Loucy (cell line): ENCODE data around the gene ACOXL.

Experiments used
- H2AFZ ChIP-seq: fragments of 200-600 bp; sonication (generic); 2 replicates; pipeline ENCODE4 v1.6.0; 2016; ENCODE audit warnings: antibody characterized with exemption, mild to moderate bottlenecking, low read length, moderate library complexity
- H3F3A ChIP-seq: fragments of 200-600 bp; 2 replicates; pipeline ENCODE4 v1.6.0; 2016; ENCODE audit warnings: antibody characterized with exemption, low read depth, mild to moderate bottlenecking
- H3K27me3 ChIP-seq: fragments of 200-600 bp; sonication (generic); 2 replicates; pipeline ENCODE4 v1.6.1; 2014; ENCODE audit warnings: low read length, mild to moderate bottlenecking; ENCODE audit not compliant: insufficient read depth, poor library complexity, severe bottlenecking
- H3K36me3 ChIP-seq: fragments of 200-600 bp; sonication (generic); 2 replicates; pipeline ENCODE4 v1.6.1; 2016; ENCODE audit warnings: low read length; ENCODE audit not compliant: insufficient read depth
- H3K4me1 ChIP-seq: fragments of 200-600 bp; sonication (generic); 2 replicates; pipeline ENCODE4 v1.5.1; 2014; ENCODE audit warnings: low read length, mild to moderate bottlenecking; ENCODE audit not compliant: insufficient read depth, poor library complexity, severe bottlenecking
- H3K4me2 ChIP-seq: fragments of 200-600 bp; sonication (generic); 2 replicates; pipeline ENCODE4 v1.6.0; 2014; ENCODE audit warnings: antibody characterized with exemption, low read length, low read depth, mild to moderate bottlenecking; ENCODE audit not compliant: poor library complexity, severe bottlenecking
- H3K4me3 ChIP-seq: fragments of 200-600 bp; sonication (generic); 2 replicates; pipeline ENCODE4 v1.5.1; 2014; ENCODE audit warnings: low read length, mild to moderate bottlenecking, mixed read lengths; ENCODE audit not compliant: poor library complexity, severe bottlenecking
- H3K79me2 ChIP-seq: fragments of 200-600 bp; sonication (generic); 2 replicates; pipeline ENCODE4 v1.6.1; 2014; ENCODE audit warnings: low read length; ENCODE audit not compliant: insufficient read depth
- H3K9ac ChIP-seq: fragments of 200-600 bp; sonication (generic); 2 replicates; pipeline ENCODE4 v1.6.0; 2014; ENCODE audit warnings: mild to moderate bottlenecking, low read depth, low read length, moderate library complexity; ENCODE audit not compliant: poor library complexity, severe bottlenecking
- H3K9me2 ChIP-seq: fragments of 200-600 bp; sonication (generic); replicated peaks from 2 replicates; pipeline ENCODE4 v1.6.1; 2016; ENCODE audit warnings: low read depth, low read length, mixed read lengths
- H3K9me3 ChIP-seq: fragments of 200-600 bp; sonication (generic); 2 replicates; pipeline ENCODE4 v1.6.1; 2014; ENCODE audit warnings: mild to moderate bottlenecking, antibody characterized with exemption, low read length, low read depth; ENCODE audit not compliant: insufficient read depth
- H4K20me1 ChIP-seq: fragments of 200-600 bp; sonication (generic); 2 replicates; pipeline ENCODE4 v1.6.0; 2014; ENCODE audit warnings: antibody characterized with exemption, low read length, mild to moderate bottlenecking; ENCODE audit not compliant: insufficient read depth, poor library complexity, severe bottlenecking
- CTCF ChIP-seq: fragments of 200-600 bp; sonication (generic); conservative IDR thresholded peaks from 2 replicates; pipeline ENCODE4 v1.5.1; 2014; ENCODE audit warnings: mild to moderate bottlenecking, antibody characterized with exemption, low read length
- EZH2phosphoT487 ChIP-seq: fragments of 200-600 bp; IDR thresholded peaks from 2 replicates; pipeline ENCODE4 v1.6.1; 2018; ENCODE audit warnings: antibody characterized with exemption, mild to moderate bottlenecking, moderate library complexity, borderline replicate concordance

Gene ACOXL

DNA sequence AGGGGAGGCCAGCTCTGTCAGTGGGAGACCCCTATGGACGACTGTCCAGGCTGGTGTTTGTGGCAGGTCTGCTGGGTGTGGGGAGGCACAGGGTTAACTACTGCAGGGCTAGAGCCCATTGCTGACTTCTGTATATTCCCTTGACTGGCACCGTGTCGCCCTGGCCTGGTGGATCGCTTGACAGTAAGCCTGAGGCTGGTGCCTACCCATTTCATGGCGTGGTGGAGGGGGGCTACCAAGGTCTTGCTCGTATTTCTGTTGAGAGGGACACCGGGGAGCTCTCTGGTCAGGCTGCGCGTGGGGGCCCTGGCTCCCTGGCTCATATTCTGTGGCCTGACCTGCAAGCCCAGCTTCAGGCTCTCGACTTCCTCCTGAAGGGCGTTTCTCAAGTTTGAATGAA, 119.7 kb downstream of the ACOXL start:
- TF ChIP-seq CTCF (no peak), EZH2phosphoT487 (no peak)
- Histone ChIP-seq H3K4me2 (peak overlapping the region; percentile 79), H4K20me1 (no peaks in the 10 kb centered on the region), H2AFZ (peak overlapping the region; percentile 41), H3K9ac (peak overlapping the region; percentile 65), H3K79me2 (no peaks in the 10 kb centered on the region), H3K4me3 (peak overlapping the region; percentile 48), H3K36me3 (no peaks in the 10 kb centered on the region), H3K27me3 (no peaks in the 10 kb centered on the region), H3K9me3 (no peaks in the 10 kb centered on the region), H3F3A (no peaks in the 10 kb centered on the region; the same call in 1 of the 2 replicates), H3K9me2 (no peaks in the 10 kb centered on the region), H3K4me1 (peaks cover 60% of the 10 kb centered on the region)

DNA sequence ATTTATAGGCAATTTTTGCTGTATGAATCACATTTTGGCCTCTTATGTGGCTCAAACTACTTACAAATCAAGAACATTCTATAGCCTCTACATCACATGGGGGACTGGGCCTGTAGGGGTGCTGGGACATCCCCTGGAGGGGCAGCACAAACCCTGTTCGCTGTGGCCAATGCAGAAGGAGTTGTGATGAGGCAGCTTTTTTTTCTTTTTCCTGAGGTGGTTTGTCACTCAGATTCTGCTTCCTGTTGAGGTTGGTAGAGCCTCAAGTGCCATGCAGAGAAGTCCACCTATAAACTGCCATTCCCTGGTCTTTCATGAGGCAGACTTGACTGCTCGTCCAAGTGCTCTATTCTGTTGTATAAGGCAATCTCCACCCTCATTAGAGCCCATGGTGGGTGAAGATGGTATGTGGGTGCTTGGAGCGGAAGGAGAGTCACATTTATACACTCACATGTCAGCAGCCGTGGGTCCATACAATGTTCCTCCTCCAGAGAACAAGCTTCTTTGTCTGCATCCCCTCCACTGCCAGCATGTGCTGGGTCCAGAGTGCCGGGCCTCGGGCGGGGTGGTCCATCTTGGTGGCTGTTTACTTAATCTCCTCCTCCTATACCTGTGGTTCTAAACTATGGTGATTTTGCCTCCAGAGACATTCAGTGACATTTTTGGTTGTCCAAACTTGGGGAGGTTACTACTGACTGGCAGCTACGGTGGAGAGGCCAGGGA, 120.3 kb downstream of the ACOXL start:
- Histone ChIP-seq H3K79me2 (no peaks in the 10 kb centered on the region), H3K27me3 (no peaks in the 10 kb centered on the region), H3F3A (no peaks in the 10 kb centered on the region; the same call in 1 of the 2 replicates), H3K4me1 (peaks cover 53% of the 10 kb centered on the region), H3K9me3 (no peaks in the 10 kb centered on the region), H3K36me3 (no peaks in the 10 kb centered on the region), H3K4me3 (peak overlapping the region; percentile 48), H4K20me1 (no peaks in the 10 kb centered on the region), H3K4me2 (peak overlapping the region; percentile 79), H3K9ac (peak overlapping the region; percentile 70), H2AFZ (peak overlapping the region; percentile 41), H3K9me2 (no peaks in the 10 kb centered on the region)
- TF ChIP-seq EZH2phosphoT487: no peak

- Histone ChIP-seq H3F3A (no peaks in the 10 kb centered on the region; the same call in 1 of the 2 replicates), H2AFZ (peak overlapping the region; percentile 2; the same call in 1 of the 2 replicates), H3K27me3 (no peaks in the 10 kb centered on the region), H3K79me2 (no peaks in the 10 kb centered on the region), H3K9me2 (no peaks in the 10 kb centered on the region), H4K20me1 (no peaks in the 10 kb centered on the region), H3K9ac (peak overlapping the region; percentile 70), H3K9me3 (no peaks in the 10 kb centered on the region), H3K4me1 (peaks cover 59% of the 10 kb centered on the region), H3K4me2 (peak overlapping the region; percentile 79), H3K4me3 (peak overlapping the region; percentile 48), H3K36me3 (no peaks in the 10 kb centered on the region)
- TF ChIP-seq EZH2phosphoT487: no peak
- TF ChIP-seq CTCF: peak; percentile 94
Measured at GRCh38 chr2:110853516-110853915, 121.1 kb downstream of the ACOXL start.

DNA sequence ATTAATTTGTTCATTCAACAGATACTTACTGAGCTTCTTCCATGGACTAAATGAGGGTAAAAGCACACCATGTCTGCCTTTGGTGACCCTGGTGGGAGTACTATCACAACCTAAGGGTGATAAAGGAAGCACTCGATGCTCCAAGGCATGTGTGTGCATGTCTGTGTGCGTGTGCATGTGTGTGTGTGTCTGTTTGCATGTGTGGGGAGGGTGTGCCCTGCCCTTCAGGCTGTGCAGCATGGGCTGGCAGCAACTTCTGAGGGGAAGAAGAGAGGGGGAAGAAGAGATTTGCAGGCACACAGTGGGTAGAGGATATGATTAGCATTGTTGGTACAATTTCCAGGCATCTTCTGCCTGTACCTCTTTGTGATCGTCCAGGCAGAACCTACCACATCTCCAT, 121.6 kb downstream of the ACOXL start:
- Histone ChIP-seq H3K79me2 (no peaks in the 10 kb centered on the region), H3K4me2 (peak overlapping the region; percentile 79), H3K36me3 (no peaks in the 10 kb centered on the region), H4K20me1 (no peaks in the 10 kb centered on the region), H2AFZ (no peak overlapping the region), H3K9ac (peak overlapping the region; percentile 70), H3K4me1 (peaks cover 63% of the 10 kb centered on the region), H3K4me3 (peak overlapping the region; percentile 8), H3F3A (no peaks in the 10 kb centered on the region; the same call in 1 of the 2 replicates), H3K9me3 (no peaks in the 10 kb centered on the region), H3K27me3 (no peaks in the 10 kb centered on the region), H3K9me2 (no peaks in the 10 kb centered on the region)
- TF ChIP-seq EZH2phosphoT487 (no peak), CTCF (no peak)
